Erythroblast (primary cell): ENCODE data around the gene IMMP2L.

Source experiments
- GATA1 ChIP-seq: IDR thresholded peaks from 2 replicates; pipeline ENCODE4 v1.6.1; 2011; ENCODE audit warnings: low read depth, mild to moderate bottlenecking, control low read depth, low read length, moderate library complexity
- POLR2A ChIP-seq: IDR thresholded peaks from 2 replicates; pipeline ENCODE4 v1.6.1; 2011; ENCODE audit warnings: mild to moderate bottlenecking, low read length

GRCh38 chr7:110809832-110810231 lies 752.5 kb downstream of the IMMP2L start:
- no peak for TF ChIP-seq POLR2A
- no peak for TF ChIP-seq GATA1
